GM19240 (cell line): ENCODE data around the gene GRIN1.

Experiments
- DNase-seq: peaks from one replicate; pipeline ENCODE4 v3.0.0; 2011; ENCODE audit warnings: low spot score; ENCODE audit not compliant: insufficient read length

Gene GRIN1

GRCh38 chr9:137164370-137165249 is 25.7 kb downstream of the GRIN1 start:
- no peak for DNase-seq

- DNase-seq = no peak
Measured at GRCh38 chr9:137165250-137165836, 26.4 kb downstream of the GRIN1 start.

- DNase-seq = no peak
Measured at GRCh38 chr9:137166380-137167229, 27.7 kb downstream of the GRIN1 start.

- DNase-seq = no peak
Measured at GRCh38 chr9:137167277-137167746, 28.4 kb downstream of the GRIN1 start.

GRCh38 chr9:137167747-137168572 is 29.0 kb downstream of the GRIN1 start:
- DNase-seq = no peak

GRCh38 chr9:137168573-137168903 is 29.6 kb downstream of the GRIN1 start:
- DNase-seq = no peak

- no peak for DNase-seq
Measured at GRCh38 chr9:137168904-137169856, 30.2 kb downstream of the GRIN1 start.

GRCh38 chr9:137169896-137170358 is 31.0 kb downstream of the GRIN1 start, which contains the start of gene LRRC26:
Gene LRRC26 (minus strand): TSS chr9:137170051. CDS start chr9:137169943, 108 bp downstream.
- DNase-seq = no peak

- no peak for DNase-seq
Measured at GRCh38 chr9:137170486-137171148, 31.7 kb downstream of the GRIN1 start.

GRCh38 chr9:137171149-137171900 is 32.4 kb downstream of the GRIN1 start:
- no peak for DNase-seq

GRCh38 chr9:137172901-137173795 is 34.2 kb downstream of the GRIN1 start:
- no peak for DNase-seq

GRCh38 chr9:137173796-137174664 is 35.1 kb downstream of the GRIN1 start:
- no peak for DNase-seq

GRCh38 chr9:137174722-137175293 is 35.9 kb downstream of the GRIN1 start:
- no peak for DNase-seq

GRCh38 chr9:137175345-137175961 is 36.5 kb downstream of the GRIN1 start:
- no peak for DNase-seq

- peak; percentile 87 for DNase-seq
Measured at GRCh38 chr9:137176302-137177182, 37.6 kb downstream of the GRIN1 start.
